22Rv1 (cell line): ENCODE measurements around the gene MGST3.

ENCODE experiments used
- CTCF ChIP-seq: fragments of 450-650 bp; IDR thresholded peaks from 2 replicates; pipeline ENCODE4 v1.5.1; 2017; ENCODE audit warnings: mild to moderate bottlenecking
- ZFX ChIP-seq: fragments of 450-650 bp; IDR thresholded peaks from 2 replicates; pipeline ENCODE4 v1.6.1; 2017; ENCODE audit warnings: antibody characterized with exemption, borderline replicate concordance

DNA sequence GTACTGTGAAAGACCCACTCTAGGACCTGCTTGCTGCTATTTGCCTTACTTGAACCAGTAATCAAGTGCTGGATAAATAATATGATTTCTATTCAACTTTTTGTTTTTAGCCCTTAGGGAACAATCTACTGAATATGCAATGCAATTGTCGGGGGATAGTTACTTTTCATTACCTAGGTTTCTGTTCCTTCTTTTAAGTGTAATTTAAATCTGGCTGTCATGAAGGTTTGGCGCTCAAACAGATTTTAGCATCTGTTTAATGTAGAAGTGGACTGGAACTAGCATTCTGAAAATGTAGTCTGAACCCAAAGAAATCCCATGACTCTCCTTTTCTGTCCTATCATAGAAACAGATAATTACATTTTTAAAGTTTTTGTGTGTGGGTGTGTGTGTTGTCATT, 4.8 kb downstream of the MGST3 start:
- no peak for TF ChIP-seq CTCF
- TF ChIP-seq ZFX, result no peak
